K562 (cell line): Measurements from ENCODE around the gene APOM. TPM values are rescaled to one million over a fixed set of nuclear protein-coding genes. Genes with fewer than 3 reads are reported as not detected.
A peak's percentile ranks its signal among the peaks of the same experiment; 100 is the strongest.

ENCODE experiments used
- CBFA2T3 ChIP-seq: fragments of 450-650 bp; IDR thresholded peaks from 2 replicates; pipeline ENCODE4 v1.6.1; 2017
- HMG20A ChIP-seq: fragments of 450-650 bp; formaldehyde crosslinking; conservative IDR thresholded peaks from 2 replicates; pipeline ENCODE4 v1.4.0; 2020; ENCODE audit warnings: mild to moderate bottlenecking, mixed read lengths
- KDM2B ChIP-seq: fragments of 250-450 bp; sonication (Bioruptor Pico); IDR thresholded peaks from 2 replicates; pipeline ENCODE4 v1.8.0; 2021; ENCODE audit warnings: mild to moderate bottlenecking, moderate library complexity
- LCOR ChIP-seq: sonication (generic); formaldehyde crosslinking; IDR thresholded peaks from 2 replicates; pipeline ENCODE4 v1.8.0; 2022; ENCODE audit warnings: mild to moderate bottlenecking, missing genetic modification reagents
- MAFG ChIP-seq: fragments of 450-650 bp; conservative IDR thresholded peaks from 2 replicates; pipeline ENCODE4 v1.6.1; 2016; ENCODE audit warnings: missing genetic modification characterization, missing compliant biosample characterization
- NUFIP1 ChIP-seq: fragments of 450-650 bp; IDR thresholded peaks from 2 replicates; pipeline ENCODE4 v1.6.1; 2018; ENCODE audit not compliant: partially characterized antibody
- SNRNP70 ChIP-seq: fragments of 200-400 bp; formaldehyde crosslinking; optimal IDR thresholded peaks from 2 replicates; pipeline ENCODE3; 2017; ENCODE audit warnings: low read depth, low read length
- U2AF2 ChIP-seq: fragments of 200-400 bp; formaldehyde crosslinking; optimal IDR thresholded peaks from 2 replicates; pipeline ENCODE3; 2017; ENCODE audit warnings: low read depth, mild to moderate bottlenecking, low read length
- USF2 ChIP-seq: sonication (generic); formaldehyde crosslinking; IDR thresholded peaks from 2 replicates; pipeline ENCODE4 v1.5.0; 2020; ENCODE audit warnings: missing genetic modification reagents
- ZNF274 ChIP-seq: IDR thresholded peaks from 2 replicates; pipeline ENCODE4 v1.6.1; 2011; ENCODE audit warnings: low read depth, mild to moderate bottlenecking, low read length, moderate library complexity, borderline replicate concordance
- ZNF316 ChIP-seq: fragments of 450-650 bp; IDR thresholded peaks from 2 replicates; pipeline ENCODE4 v1.6.1; 2016
- ZNF436 ChIP-seq: fragments of 250-450, 450-650 bp; sonication (Bioruptor Pico); formaldehyde crosslinking; IDR thresholded peaks from 2 replicates; pipeline ENCODE4 v1.7.0; 2020; ENCODE audit warnings: mild to moderate bottlenecking
- ZNF583 ChIP-seq: fragments of 250-450 bp; sonication (Bioruptor Pico); IDR thresholded peaks from 2 replicates; pipeline ENCODE4 v1.4.0; 2020
- ZNF586 ChIP-seq: fragments of 450-650 bp; formaldehyde crosslinking; conservative IDR thresholded peaks from 2 replicates; pipeline ENCODE4 v1.4.0; 2020; ENCODE audit warnings: mild to moderate bottlenecking, moderate library complexity
- ZNF778 ChIP-seq: fragments of 450-650 bp; formaldehyde crosslinking; IDR thresholded peaks from 2 replicates; pipeline ENCODE4 v1.4.0; 2020; ENCODE audit warnings: mild to moderate bottlenecking, moderate library complexity
- polyA plus RNA-seq, 8 experiments: library from polyadenylated mRNA; depleted of rRNA in 4 of 8; stranded (reverse) in 5 of 8; unstranded in 3 of 8; fragments of >200 nt; fragmentation: Nextera tagmentation in 2 of 8; fragmentation: Illumina TruSeq in 1 of 8; extraction: Ambion mirVana in 2 of 8; extraction: Trizol in 1 of 8; gene quantifications; 2 replicates each; pipeline versions ENCODE4 v1.2.1 to v1.2.3, GENCODE V29; 2011 to 2014; ENCODE audit warnings: inconsistent platforms in 1 of 8, missing spikeins in 1 of 8
- total RNA-seq, 7 experiments: library from RNA; depleted of rRNA in 6 of 7; stranded (reverse); fragments of >200 nt in 6 of 7; fragmentation: Illumina TruSeq in 2 of 7; extraction: Trizol in 2 of 7; gene quantifications; 2 replicates each; pipeline versions ENCODE4 v1.2.1 to v1.2.3, GENCODE V29; 2011 to 2021; ENCODE audit warnings: low replicate concordance in 1 of 7
- TF ChIP-seq, protein P1 (sequence below), 2 experiments: fragments of 450-650 bp in 1 of 2; IDR thresholded peaks; 2 replicates each; pipeline ENCODE4 v1.6.1; 2011 to 2017; ENCODE audit warnings: low read depth in 2 of 2, antibody characterized with exemption in 1 of 2, borderline replicate concordance in 1 of 2, low read length in 1 of 2, mild to moderate bottlenecking in 1 of 2, mixed read lengths in 1 of 2; ENCODE audit not compliant: control insufficient read depth in 1 of 2
- TF ChIP-seq, protein P2 (sequence below): sonication (generic); formaldehyde crosslinking; IDR thresholded peaks from 2 replicates; pipeline ENCODE4 v1.8.1; 2023; ENCODE audit warnings: missing genetic modification reagents, mild to moderate bottlenecking, borderline replicate concordance
- TF ChIP-seq, protein P3 (sequence below): sonication (generic); formaldehyde crosslinking; IDR thresholded peaks from 2 replicates; pipeline ENCODE4 v1.8.1; 2023; ENCODE audit warnings: mild to moderate bottlenecking, missing genetic modification reagents

The APOM gene
- total and polyA plus RNA-seq, 9 of the 15 experiments (the other 6 are each of a cell fraction or from before 2014, with no cell fraction given) = 5.7 to 24.3 (median 10.4) TPM

DNA sequence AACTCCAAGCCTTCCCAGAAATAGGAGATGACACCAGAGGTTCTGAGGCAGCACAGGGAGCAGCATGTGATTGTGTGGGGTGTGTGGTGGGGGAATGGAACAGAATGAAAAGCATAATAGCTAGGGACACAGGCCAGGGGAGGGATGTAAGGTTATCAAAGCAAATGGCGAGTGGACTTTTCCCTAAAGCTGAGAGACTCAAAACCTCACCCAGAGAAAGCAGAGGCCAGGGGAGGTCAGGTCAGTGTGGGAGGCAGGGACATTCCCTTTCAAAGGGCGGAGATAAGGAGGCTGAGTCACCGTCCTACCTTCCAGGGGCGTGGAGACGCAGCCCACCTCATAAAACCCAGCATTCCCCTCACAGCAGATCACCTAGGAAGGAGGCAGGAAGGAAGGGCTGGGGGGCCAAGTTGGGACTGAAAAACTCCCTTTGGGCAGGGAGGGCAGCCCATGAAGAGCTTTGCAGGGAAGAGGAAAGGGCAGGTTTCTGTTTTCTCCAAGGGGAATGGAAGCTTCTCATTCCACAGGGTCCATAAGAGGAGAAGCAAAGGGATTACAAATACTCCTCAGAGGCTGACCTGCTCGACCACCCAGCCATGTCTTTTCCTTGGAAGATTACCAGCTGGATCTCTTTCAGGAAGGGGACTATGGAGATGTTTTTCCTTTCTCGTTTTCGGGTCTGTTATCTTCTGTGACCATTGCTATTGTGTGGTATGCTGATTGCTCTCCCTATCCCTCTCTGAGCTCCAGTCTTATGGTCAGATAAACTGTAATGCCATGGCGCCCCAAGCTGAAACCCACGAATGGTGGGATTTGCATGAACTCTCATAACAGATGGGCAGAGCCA lies 34.8 kb downstream of the APOM start (continued):
- TF ChIP-seq, protein P1, sequence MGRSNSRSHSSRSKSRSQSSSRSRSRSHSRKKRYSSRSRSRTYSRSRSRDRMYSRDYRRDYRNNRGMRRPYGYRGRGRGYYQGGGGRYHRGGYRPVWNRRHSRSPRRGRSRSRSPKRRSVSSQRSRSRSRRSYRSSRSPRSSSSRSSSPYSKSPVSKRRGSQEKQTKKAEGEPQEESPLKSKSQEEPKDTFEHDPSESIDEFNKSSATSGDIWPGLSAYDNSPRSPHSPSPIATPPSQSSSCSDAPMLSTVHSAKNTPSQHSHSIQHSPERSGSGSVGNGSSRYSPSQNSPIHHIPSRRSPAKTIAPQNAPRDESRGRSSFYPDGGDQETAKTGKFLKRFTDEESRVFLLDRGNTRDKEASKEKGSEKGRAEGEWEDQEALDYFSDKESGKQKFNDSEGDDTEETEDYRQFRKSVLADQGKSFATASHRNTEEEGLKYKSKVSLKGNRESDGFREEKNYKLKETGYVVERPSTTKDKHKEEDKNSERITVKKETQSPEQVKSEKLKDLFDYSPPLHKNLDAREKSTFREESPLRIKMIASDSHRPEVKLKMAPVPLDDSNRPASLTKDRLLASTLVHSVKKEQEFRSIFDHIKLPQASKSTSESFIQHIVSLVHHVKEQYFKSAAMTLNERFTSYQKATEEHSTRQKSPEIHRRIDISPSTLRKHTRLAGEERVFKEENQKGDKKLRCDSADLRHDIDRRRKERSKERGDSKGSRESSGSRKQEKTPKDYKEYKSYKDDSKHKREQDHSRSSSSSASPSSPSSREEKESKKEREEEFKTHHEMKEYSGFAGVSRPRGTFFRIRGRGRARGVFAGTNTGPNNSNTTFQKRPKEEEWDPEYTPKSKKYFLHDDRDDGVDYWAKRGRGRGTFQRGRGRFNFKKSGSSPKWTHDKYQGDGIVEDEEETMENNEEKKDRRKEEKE (IDR thresholded peaks at IDR 0.05; ENCODE audit: borderline replicate concordance in 1 of 2, control insufficient read depth in 1 of 2, low read depth in 2 of 2, low read length in 1 of 2) = no peak
- no peak for TF ChIP-seq SNRNP70
- TF ChIP-seq KDM2B (CRISPR knock-in tag) = no peak
- no peak for TF ChIP-seq NUFIP1
- TF ChIP-seq ZNF586 (CRISPR knock-in tag) = no peak
- peak; percentile 96 for TF ChIP-seq CBFA2T3
- no peak for TF ChIP-seq ZNF436 (CRISPR knock-in tag)
- TF ChIP-seq USF2 (CRISPR knock-in tag) = no peak
- TF ChIP-seq MAFG (tag) = peak; percentile 86
- TF ChIP-seq HMG20A (CRISPR knock-in tag) = no peak
- no peak for TF ChIP-seq ZNF778
- no peak for TF ChIP-seq ZNF274
- TF ChIP-seq ZNF583 = peak; percentile 71
- peak; percentile 90 for TF ChIP-seq LCOR (CRISPR knock-in tag)
- TF ChIP-seq, protein P2, sequence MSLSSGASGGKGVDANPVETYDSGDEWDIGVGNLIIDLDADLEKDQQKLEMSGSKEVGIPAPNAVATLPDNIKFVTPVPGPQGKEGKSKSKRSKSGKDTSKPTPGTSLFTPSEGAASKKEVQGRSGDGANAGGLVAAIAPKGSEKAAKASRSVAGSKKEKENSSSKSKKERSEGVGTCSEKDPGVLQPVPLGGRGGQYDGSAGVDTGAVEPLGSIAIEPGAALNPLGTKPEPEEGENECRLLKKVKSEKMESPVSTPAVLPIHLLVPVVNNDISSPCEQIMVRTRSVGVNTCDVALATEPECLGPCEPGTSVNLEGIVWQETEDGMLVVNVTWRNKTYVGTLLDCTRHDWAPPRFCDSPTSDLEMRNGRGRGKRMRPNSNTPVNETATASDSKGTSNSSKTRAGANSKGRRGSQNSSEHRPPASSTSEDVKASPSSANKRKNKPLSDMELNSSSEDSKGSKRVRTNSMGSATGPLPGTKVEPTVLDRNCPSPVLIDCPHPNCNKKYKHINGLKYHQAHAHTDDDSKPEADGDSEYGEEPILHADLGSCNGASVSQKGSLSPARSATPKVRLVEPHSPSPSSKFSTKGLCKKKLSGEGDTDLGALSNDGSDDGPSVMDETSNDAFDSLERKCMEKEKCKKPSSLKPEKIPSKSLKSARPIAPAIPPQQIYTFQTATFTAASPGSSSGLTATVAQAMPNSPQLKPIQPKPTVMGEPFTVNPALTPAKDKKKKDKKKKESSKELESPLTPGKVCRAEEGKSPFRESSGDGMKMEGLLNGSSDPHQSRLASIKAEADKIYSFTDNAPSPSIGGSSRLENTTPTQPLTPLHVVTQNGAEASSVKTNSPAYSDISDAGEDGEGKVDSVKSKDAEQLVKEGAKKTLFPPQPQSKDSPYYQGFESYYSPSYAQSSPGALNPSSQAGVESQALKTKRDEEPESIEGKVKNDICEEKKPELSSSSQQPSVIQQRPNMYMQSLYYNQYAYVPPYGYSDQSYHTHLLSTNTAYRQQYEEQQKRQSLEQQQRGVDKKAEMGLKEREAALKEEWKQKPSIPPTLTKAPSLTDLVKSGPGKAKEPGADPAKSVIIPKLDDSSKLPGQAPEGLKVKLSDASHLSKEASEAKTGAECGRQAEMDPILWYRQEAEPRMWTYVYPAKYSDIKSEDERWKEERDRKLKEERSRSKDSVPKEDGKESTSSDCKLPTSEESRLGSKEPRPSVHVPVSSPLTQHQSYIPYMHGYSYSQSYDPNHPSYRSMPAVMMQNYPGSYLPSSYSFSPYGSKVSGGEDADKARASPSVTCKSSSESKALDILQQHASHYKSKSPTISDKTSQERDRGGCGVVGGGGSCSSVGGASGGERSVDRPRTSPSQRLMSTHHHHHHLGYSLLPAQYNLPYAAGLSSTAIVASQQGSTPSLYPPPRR (CRISPR knock-in tag) = 0 out of 2 replicates have a peak, but pooled peaks have one; percentile 75
- TF ChIP-seq U2AF2 = no peak
- peak; percentile 85 for TF ChIP-seq ZNF316
- TF ChIP-seq, protein P3, sequence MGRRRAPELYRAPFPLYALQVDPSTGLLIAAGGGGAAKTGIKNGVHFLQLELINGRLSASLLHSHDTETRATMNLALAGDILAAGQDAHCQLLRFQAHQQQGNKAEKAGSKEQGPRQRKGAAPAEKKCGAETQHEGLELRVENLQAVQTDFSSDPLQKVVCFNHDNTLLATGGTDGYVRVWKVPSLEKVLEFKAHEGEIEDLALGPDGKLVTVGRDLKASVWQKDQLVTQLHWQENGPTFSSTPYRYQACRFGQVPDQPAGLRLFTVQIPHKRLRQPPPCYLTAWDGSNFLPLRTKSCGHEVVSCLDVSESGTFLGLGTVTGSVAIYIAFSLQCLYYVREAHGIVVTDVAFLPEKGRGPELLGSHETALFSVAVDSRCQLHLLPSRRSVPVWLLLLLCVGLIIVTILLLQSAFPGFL (CRISPR knock-in tag) = 0 out of 2 replicates have a peak, but pooled peaks have one; percentile 27
